RWPE2 (cell line): ENCODE data around the gene JUND.

Experiments
- ATAC-seq: fragments of 200-7000 bp; cut with Tn5 transposase; 3 replicates; pipeline ENCODE4 v1.9.1; 2021; ENCODE audit warnings: low read depth
- DNase-seq: peaks from one replicate; pipeline ENCODE4 v3.0.0-alpha.2; 2020; ENCODE audit warnings: low spot score
- H3K27ac ChIP-seq: fragments of 450-650 bp; 2 replicates; pipeline ENCODE4 v1.5.1; 2017; ENCODE audit warnings: mild to moderate bottlenecking; ENCODE audit not compliant: poor library complexity, severe bottlenecking
- H3K27me3 ChIP-seq: fragments of 250-450 bp; sonication (Bioruptor Pico); 2 replicates; pipeline ENCODE4 v1.5.1; 2021; ENCODE audit warnings: mild to moderate bottlenecking, moderate library complexity; ENCODE audit not compliant: insufficient read depth, poor library complexity, severe bottlenecking
- H3K36me3 ChIP-seq: fragments of 250-450 bp; sonication (Bioruptor Pico); 2 replicates; pipeline ENCODE4 v1.5.1; 2020; ENCODE audit warnings: low read depth, mild to moderate bottlenecking, moderate library complexity
- H3K4me1 ChIP-seq: fragments of 250-450 bp; sonication (Bioruptor Pico); 2 replicates; pipeline ENCODE4 v1.5.1; 2021; ENCODE audit warnings: mild to moderate bottlenecking, moderate library complexity; ENCODE audit not compliant: insufficient read depth, poor library complexity, severe bottlenecking
- H3K4me3 ChIP-seq: fragments of 250-450 bp; sonication (Bioruptor Pico); 2 replicates; pipeline ENCODE4 v1.5.1; 2021; ENCODE audit warnings: mild to moderate bottlenecking, moderate library complexity; ENCODE audit not compliant: severe bottlenecking
- H3K9me3 ChIP-seq: fragments of 250-450 bp; sonication (Bioruptor Pico); 2 replicates; pipeline ENCODE4 v1.5.1; 2021; ENCODE audit warnings: mild to moderate bottlenecking, moderate library complexity; ENCODE audit not compliant: severe bottlenecking
- TF ChIP-seq, protein P1 (sequence below): fragments of 450-650 bp; IDR thresholded peaks from one replicate; pipeline ENCODE4 v1.5.1; 2017; ENCODE audit warnings: mild to moderate bottlenecking, moderate library complexity; ENCODE audit not compliant: poor library complexity, severe bottlenecking

Gene JUND

DNA sequence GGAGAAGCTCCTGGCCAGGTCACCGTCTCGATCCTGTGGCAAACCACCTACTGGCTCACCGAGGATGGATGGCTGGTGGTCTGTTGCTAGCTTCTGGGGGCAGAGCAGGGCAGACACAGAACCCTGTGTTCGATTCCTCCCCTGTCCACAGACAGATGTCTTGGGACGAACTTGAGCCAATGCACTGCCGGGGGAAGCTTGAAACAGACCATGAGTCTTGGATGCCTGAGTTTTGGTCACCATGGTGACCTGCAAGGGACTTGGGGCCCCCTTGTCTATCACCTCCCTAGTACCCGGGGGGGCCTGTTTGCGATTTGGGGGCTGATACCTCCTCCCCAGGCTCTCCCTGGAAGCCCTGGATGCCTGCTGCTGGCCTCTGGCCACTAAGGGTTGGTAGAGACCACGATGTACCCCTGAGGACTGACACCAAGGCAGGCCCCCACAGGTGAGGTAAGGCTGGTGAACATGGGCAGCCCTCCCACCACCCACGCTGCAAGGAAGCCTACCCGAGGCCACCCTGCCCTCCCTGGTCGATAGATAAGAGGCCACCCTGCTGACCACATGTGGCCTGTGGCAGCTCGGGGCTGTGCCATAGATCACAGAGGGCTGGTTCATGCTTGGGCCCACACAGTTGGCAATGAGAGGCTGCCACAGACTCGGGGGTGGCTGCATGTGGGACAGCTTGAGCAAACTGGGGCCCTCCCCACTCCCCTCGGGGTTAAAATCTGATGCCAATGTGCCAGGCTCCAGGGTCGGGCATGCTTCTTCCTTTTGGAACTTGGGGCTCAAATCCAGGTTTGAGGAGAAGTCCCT, 17.9 kb downstream of the JUND start:
- Histone ChIP-seq H3K36me3 (no peaks in the 10 kb centered on the region), H3K27me3 (no peaks in the 10 kb centered on the region), H3K9me3 (no peaks in the 10 kb centered on the region), H3K4me1 (no peaks in the 10 kb centered on the region), H3K27ac (no peak overlapping the region), H3K4me3 (no peak overlapping the region)
- no peak for ATAC-seq
- TF ChIP-seq, protein P1, sequence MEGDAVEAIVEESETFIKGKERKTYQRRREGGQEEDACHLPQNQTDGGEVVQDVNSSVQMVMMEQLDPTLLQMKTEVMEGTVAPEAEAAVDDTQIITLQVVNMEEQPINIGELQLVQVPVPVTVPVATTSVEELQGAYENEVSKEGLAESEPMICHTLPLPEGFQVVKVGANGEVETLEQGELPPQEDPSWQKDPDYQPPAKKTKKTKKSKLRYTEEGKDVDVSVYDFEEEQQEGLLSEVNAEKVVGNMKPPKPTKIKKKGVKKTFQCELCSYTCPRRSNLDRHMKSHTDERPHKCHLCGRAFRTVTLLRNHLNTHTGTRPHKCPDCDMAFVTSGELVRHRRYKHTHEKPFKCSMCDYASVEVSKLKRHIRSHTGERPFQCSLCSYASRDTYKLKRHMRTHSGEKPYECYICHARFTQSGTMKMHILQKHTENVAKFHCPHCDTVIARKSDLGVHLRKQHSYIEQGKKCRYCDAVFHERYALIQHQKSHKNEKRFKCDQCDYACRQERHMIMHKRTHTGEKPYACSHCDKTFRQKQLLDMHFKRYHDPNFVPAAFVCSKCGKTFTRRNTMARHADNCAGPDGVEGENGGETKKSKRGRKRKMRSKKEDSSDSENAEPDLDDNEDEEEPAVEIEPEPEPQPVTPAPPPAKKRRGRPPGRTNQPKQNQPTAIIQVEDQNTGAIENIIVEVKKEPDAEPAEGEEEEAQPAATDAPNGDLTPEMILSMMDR, result no peak
- no peak for DNase-seq

DNA sequence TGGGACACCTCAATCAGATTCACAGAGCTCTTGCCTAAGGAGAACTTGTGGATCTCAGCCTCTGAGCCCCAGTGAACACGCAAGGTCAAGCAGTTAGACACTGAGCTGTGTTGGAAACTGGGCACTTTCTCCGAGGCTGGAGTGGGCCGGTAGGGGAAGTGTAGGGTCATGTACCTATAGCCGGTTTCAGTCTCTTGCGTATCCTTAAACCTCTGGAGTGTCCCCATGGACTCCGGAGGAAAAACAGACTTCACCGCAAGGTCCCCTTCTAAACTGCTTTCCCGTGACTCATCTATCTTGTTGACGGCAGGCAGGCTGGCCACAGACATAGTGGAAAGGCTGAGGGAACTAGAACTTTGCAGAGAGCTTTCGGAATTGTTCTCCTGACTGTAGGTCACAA, 18.5 kb downstream of the JUND start:
- H3K27ac ChIP-seq, result no peak overlapping the region
- H3K36me3 ChIP-seq, result no peaks in the 10 kb centered on the region
- no peaks in the 10 kb centered on the region for H3K4me1 ChIP-seq
- TF ChIP-seq, protein P1, result no peak
- ATAC-seq (no peak), DNase-seq (no peak)
- H3K27me3 ChIP-seq, result no peaks in the 10 kb centered on the region
- no peak overlapping the region for H3K4me3 ChIP-seq
- H3K9me3 ChIP-seq, result no peaks in the 10 kb centered on the region

DNA sequence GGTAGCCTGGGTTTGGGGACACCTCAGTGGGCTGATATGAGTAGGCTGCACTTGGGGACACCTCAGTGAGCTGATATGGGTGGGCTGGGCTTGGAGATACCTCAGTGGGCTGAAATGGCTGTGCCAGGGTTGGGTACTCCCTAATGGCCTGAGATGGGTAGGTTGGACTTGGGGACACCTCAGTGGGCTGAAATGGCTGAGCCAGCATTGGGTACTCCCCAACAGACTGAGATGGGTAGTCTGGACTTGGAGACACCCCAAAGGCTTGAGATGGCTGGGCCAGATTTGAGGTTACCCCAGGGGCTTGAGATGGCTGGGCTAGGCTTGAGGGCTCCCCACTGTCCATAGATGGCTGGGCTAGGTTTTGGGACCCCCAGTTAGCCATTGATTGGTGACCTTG, 19.3 kb downstream of the JUND start:
- Histone ChIP-seq H3K9me3 (no peaks in the 10 kb centered on the region), H3K27me3 (no peaks in the 10 kb centered on the region), H3K4me1 (no peaks in the 10 kb centered on the region), H3K36me3 (no peaks in the 10 kb centered on the region), H3K27ac (no peak overlapping the region), H3K4me3 (no peak overlapping the region)
- ATAC-seq (no peak), DNase-seq (no peak)
- TF ChIP-seq, protein P1, result no peak

DNA sequence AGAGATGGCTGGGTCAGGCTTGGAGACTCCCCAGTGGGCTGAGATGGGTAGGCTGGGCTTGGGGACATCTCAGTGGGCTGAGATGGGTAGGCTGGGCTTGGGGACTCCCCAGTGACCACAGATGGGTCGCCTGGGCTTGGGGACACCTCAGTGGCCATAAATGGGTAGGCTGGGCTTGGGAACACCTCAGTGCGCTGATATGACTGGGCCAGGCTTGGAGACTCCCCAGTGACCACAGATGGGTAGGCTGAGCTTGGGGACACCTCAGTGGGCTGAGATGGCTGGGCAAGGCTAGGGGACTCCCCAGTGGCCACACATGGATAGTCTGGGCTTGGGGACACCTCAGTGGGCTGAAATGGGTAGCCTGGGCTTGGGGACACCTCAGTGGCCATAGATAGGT, 19.9 kb downstream of the JUND start:
- Histone ChIP-seq H3K36me3 (no peaks in the 10 kb centered on the region), H3K4me3 (no peak overlapping the region), H3K4me1 (no peaks in the 10 kb centered on the region), H3K27me3 (no peaks in the 10 kb centered on the region), H3K9me3 (no peaks in the 10 kb centered on the region), H3K27ac (no peak overlapping the region)
- no peak for DNase-seq
- ATAC-seq, result no peak
- TF ChIP-seq, protein P1, result no peak

DNA sequence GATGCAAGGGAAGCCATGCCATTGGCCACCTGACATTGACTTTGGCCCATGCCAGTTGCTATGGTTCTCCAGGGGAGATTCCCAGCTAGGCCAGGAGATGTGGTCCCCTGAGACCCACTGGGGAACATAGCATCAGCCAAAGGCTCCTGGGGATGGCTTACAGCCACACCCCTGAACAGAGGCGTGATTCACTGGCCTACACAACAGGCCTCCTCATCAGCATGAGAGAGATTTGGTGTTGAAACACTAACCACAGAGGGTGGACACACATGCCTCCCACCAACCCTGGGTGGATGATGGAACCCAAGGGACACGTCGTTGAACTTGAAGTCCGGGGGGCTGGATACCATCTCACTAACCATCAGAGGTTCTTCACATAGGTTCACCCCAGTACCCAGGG, 21.5 kb downstream of the JUND start:
- DNase-seq (no peak), ATAC-seq (no peak)
- Histone ChIP-seq H3K27ac (no peak overlapping the region), H3K4me1 (no peaks in the 10 kb centered on the region), H3K27me3 (no peaks in the 10 kb centered on the region), H3K36me3 (no peaks in the 10 kb centered on the region), H3K4me3 (no peak overlapping the region), H3K9me3 (no peaks in the 10 kb centered on the region)
- TF ChIP-seq, protein P1, result no peak
